ENCODE measurements around the gene SH3PXD2A. TPM values are rescaled to one million over a fixed set of nuclear protein-coding genes. Genes with fewer than 3 reads are reported as not detected.

Gene SH3PXD2A

DNA sequence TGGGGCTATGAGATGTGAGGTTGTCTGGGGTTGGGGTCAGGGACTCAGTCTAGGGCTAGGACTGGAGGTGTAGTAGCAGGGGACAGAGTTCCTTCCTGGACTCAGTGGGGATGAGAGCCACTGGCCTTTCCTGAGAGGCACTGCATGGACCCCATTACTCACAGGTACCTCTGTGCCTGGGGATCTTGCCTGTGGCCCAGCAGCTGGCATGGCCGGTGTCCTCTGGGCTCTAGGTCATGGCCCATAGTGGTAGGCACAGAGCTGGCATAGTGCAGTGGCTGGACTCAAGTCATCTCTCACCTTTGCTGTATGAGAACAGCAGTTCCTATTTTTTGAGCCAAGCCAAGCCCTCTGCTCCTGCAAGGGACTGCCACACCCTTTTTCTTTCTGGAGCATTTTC lies 310.0 kb downstream of the SH3PXD2A start:
- Histone ChIP-seq H3K18ac (ENCODE audit: low read length) (no peak overlapping the region), H3K36me3 (ENCODE audit: control insufficient read depth, insufficient read depth, low read length) (no peaks in the 10 kb centered on the region), H3K4me2 (ENCODE audit: low read length) (no peak overlapping the region), H3K4ac (ENCODE audit: low read depth, low read length) (no peak overlapping the region), H3K27ac (ENCODE audit: low read depth, low read length) (no peak overlapping the region), H3K27me3 (ENCODE audit: insufficient read depth, low read length, poor library complexity) (no peaks in the 10 kb centered on the region), H2BK5ac (ENCODE audit: low read length) (no peak overlapping the region), H2BK15ac (replicated peaks; ENCODE audit: low read depth) (no peak overlapping the region), H3K56ac (ENCODE audit: low read length) (no peak overlapping the region), H3K4me3 (ENCODE audit: low read length) (no peak overlapping the region), H2AK5ac (ENCODE audit: low read length) (no peak overlapping the region), H3K79me1 (ENCODE audit: low read length) (no peaks in the 10 kb centered on the region), H3K23ac (ENCODE audit: low read length) (no peak overlapping the region), H4K5ac (ENCODE audit: low read length) (no peak overlapping the region), H2BK120ac (ENCODE audit: low read depth, low read length) (no peak overlapping the region), H4K8ac (ENCODE audit: low read depth, low read length) (no peak overlapping the region), H3K4me1 (ENCODE audit: control insufficient read depth, low read depth, low read length) (no peaks in the 10 kb centered on the region), H3K9ac (ENCODE audit: low read length) (no peak overlapping the region), H3K79me2 (ENCODE audit: control insufficient read depth, insufficient read depth, low read length) (no peaks in the 10 kb centered on the region)
- no CpG with 5 or more reads among the region's 1 CpG for WGBS (ENCODE audit: extremely low coverage, insufficient coverage, low lambda C conversion rate)
- DNase-seq, result no peak

DNA sequence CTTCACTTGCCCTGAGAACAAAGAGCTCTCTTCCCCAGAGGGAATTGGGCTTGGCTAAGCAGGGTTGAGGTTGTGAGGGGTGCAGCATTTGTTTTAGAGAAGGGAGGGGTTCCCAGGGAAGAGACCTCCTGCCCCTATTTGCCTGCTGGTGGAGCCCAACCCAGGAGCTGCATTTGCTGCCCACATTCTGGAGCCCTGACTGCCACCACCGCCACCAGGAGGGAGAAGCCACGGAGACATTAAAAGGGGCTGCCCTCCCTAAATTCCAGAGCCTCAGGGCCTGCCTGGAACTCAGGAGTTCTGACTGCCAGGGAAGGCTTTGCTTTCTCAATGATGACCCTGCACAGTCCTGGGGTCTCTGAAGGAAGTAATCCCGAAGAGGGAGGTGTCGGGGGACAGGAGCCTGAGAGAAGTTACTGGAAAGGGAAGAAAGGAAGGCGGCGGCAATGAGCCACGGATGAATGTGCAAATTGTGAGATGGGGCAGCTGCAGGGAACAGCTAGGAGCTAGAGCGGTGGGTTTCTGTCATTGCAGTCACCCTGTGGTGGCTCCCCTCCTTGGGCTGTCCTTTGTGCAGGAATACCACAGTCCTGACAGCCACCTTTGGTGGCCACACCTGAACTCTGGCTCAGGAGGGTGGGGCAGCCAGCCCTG lies 310.6 kb downstream of the SH3PXD2A start:
- no peak overlapping the region for H2BK15ac ChIP-seq (replicated peaks; ENCODE audit: low read depth)
- H3K27ac ChIP-seq (ENCODE audit: low read depth, low read length), result no peak overlapping the region
- no peaks in the 10 kb centered on the region for H3K4me1 ChIP-seq (ENCODE audit: control insufficient read depth, low read depth, low read length)
- no peak for DNase-seq
- no peak overlapping the region for H3K18ac ChIP-seq (ENCODE audit: low read length)
- no peaks in the 10 kb centered on the region for H3K36me3 ChIP-seq (ENCODE audit: control insufficient read depth, insufficient read depth, low read length)
- H3K23ac ChIP-seq (ENCODE audit: low read length), result no peak overlapping the region
- no peak overlapping the region for H2BK120ac ChIP-seq (ENCODE audit: low read depth, low read length)
- WGBS (ENCODE audit: extremely low coverage, insufficient coverage, low lambda C conversion rate), result no CpG with 5 or more reads among the region's 8 CpGs
- no peak overlapping the region for H3K56ac ChIP-seq (ENCODE audit: low read length)
- H4K8ac ChIP-seq (ENCODE audit: low read depth, low read length), result no peak overlapping the region
- H2AK5ac ChIP-seq (ENCODE audit: low read length), result no peak overlapping the region
- no peak overlapping the region for H3K4me3 ChIP-seq (ENCODE audit: low read length)
- H3K79me1 ChIP-seq (ENCODE audit: low read length), result no peaks in the 10 kb centered on the region
- H2BK5ac ChIP-seq (ENCODE audit: low read length), result no peak overlapping the region
- no peaks in the 10 kb centered on the region for H3K79me2 ChIP-seq (ENCODE audit: control insufficient read depth, insufficient read depth, low read length)
- no peak overlapping the region for H3K4ac ChIP-seq (ENCODE audit: low read depth, low read length)
- no peak overlapping the region for H3K9ac ChIP-seq (ENCODE audit: low read length)
- no peak overlapping the region for H4K5ac ChIP-seq (ENCODE audit: low read length)
- no peaks in the 10 kb centered on the region for H3K27me3 ChIP-seq (ENCODE audit: insufficient read depth, low read length, poor library complexity)
- H3K4me2 ChIP-seq (ENCODE audit: low read length), result no peak overlapping the region

Small RNA genes within 50 kb of the gene (small RNA-seq; reads per million reads assigned to genes)
- not detected for gene RF00019 (ENCODE audit: insufficient read depth)
